ENCODE measurements around the gene ARHGEF28.

Gene ARHGEF28

DNA sequence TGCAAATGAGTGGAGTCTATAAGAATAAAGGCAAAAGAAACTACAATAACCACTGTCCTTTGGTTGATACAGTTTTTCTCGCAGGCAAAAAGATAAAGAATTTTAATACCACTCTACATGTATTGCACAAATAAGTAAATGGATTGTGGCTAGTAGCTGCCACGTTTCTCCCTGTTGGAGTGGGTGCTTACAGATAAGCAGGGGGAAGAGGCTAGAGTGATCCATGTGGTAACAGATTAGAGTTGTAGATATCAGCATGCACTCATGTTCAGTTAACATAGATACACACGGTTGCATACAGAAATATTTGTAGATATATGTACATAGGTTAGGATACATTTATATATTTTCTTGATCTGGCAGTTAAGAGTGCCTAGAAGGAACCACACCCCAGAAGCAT is 179.5 kb downstream of the ARHGEF28 start:
- no peak overlapping the region for H3K9ac ChIP-seq (ENCODE audit: low read depth, low read length)
- H3K27ac ChIP-seq (ENCODE audit: low read depth, low read length): no peak overlapping the region
- H3K9me3 ChIP-seq (ENCODE audit: control insufficient read depth, insufficient read depth, low read length): no peaks in the 10 kb centered on the region
- no peaks in the 10 kb centered on the region for H3K27me3 ChIP-seq (ENCODE audit: control insufficient read depth, insufficient read depth, low read length)
- H3K36me3 ChIP-seq (ENCODE audit: control insufficient read depth, insufficient read depth, low read length): no peaks in the 10 kb centered on the region
- H3K4me3 ChIP-seq (ENCODE audit: low read depth, low read length): no peak overlapping the region
- peaks cover 1% of the 10 kb centered on the region; the same call in 1 of the 2 replicates for H3K4me1 ChIP-seq (ENCODE audit: control insufficient read depth, insufficient read depth, low read length)

DNA sequence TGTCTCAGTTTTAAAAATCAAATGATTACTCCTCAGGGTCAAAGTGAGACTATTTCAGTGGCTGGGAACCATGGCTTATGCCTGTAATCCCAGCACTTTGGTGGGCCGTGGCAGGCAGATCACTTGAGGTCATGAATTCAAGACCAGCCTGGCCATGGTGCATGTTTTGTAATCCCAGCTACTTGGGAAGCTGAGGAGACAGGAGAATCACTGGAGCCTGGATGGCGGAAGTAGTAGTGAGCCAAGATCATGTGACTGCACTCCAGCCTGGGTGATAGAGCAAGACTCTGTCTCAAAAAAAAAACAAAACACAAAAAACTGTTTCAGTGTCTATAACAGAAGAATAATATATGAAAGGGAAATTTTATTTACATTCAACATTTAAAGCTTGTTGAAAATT is 182.9 kb downstream of the ARHGEF28 start:
- H3K36me3 ChIP-seq (ENCODE audit: control insufficient read depth, insufficient read depth, low read length): no peaks in the 10 kb centered on the region
- no peak overlapping the region for H3K27ac ChIP-seq (ENCODE audit: low read depth, low read length)
- H3K27me3 ChIP-seq (ENCODE audit: control insufficient read depth, insufficient read depth, low read length): no peaks in the 10 kb centered on the region
- H3K9me3 ChIP-seq (ENCODE audit: control insufficient read depth, insufficient read depth, low read length): no peaks in the 10 kb centered on the region
- no peak overlapping the region for H3K4me3 ChIP-seq (ENCODE audit: low read depth, low read length)
- peaks cover 7% of the 10 kb centered on the region; the same call in 1 of the 2 replicates for H3K4me1 ChIP-seq (ENCODE audit: control insufficient read depth, insufficient read depth, low read length)
- no peak overlapping the region for H3K9ac ChIP-seq (ENCODE audit: low read depth, low read length)

DNA sequence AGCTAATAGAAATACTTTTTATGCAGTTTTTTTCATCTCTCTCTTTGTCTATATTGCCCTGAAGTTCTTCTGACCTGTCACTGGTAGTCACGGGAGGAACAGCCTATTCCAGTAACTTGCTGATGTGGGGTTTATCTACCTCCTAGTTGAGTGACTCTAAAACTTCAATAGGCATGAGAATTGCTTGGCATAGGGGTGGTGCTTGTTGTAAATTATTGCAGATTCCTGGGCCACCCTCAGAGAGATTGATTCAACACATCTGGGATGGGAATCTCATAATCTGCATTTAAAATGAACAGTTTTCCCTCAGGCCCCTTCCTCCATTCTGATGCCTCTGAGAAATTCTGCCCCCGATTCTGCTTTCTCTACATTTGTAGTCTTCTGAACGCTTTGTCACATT is 184.4 kb downstream of the ARHGEF28 start:
- no peaks in the 10 kb centered on the region for H3K27me3 ChIP-seq (ENCODE audit: control insufficient read depth, insufficient read depth, low read length)
- H3K27ac ChIP-seq (ENCODE audit: low read depth, low read length): no peak overlapping the region
- H3K36me3 ChIP-seq (ENCODE audit: control insufficient read depth, insufficient read depth, low read length): no peaks in the 10 kb centered on the region
- peaks cover 13% of the 10 kb centered on the region; the same call in 1 of the 2 replicates for H3K4me1 ChIP-seq (ENCODE audit: control insufficient read depth, insufficient read depth, low read length)
- H3K9ac ChIP-seq (ENCODE audit: low read depth, low read length): no peak overlapping the region
- no peak overlapping the region for H3K4me3 ChIP-seq (ENCODE audit: low read depth, low read length)
- H3K9me3 ChIP-seq (ENCODE audit: control insufficient read depth, insufficient read depth, low read length): no peaks in the 10 kb centered on the region

DNA sequence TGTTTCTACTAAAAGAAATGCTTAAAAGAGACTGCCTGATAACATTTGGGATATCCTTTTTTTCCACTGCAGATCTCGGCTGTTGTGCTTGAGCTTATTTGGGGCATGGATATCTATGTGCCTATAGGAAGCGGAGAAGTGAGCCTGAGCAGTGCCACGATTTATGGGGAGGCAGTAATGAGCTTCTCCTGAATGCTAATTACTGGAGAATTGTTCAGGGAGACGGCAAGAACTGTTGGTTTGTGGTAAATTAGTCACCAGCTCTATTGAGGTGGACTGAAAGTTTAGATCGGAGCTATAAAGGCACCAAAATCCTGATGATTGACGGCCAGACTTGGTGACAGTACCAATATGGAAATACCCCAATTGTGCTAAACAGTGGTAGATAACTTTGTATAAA is 186.5 kb downstream of the ARHGEF28 start:
- Histone ChIP-seq H3K4me1 (ENCODE audit: control insufficient read depth, insufficient read depth, low read length) (peaks cover 13% of the 10 kb centered on the region; the same call in 1 of the 2 replicates), H3K9me3 (ENCODE audit: control insufficient read depth, insufficient read depth, low read length) (no peaks in the 10 kb centered on the region), H3K27ac (ENCODE audit: low read depth, low read length) (no peak overlapping the region), H3K9ac (ENCODE audit: low read depth, low read length) (no peak overlapping the region), H3K27me3 (ENCODE audit: control insufficient read depth, insufficient read depth, low read length) (no peaks in the 10 kb centered on the region), H3K4me3 (ENCODE audit: low read depth, low read length) (no peak overlapping the region), H3K36me3 (ENCODE audit: control insufficient read depth, insufficient read depth, low read length) (no peaks in the 10 kb centered on the region)

GRCh38 chr5:73812962-73813588 is 187.1 kb downstream of the ARHGEF28 start:
- Histone ChIP-seq H3K9me3 (ENCODE audit: control insufficient read depth, insufficient read depth, low read length) (no peaks in the 10 kb centered on the region), H3K36me3 (ENCODE audit: control insufficient read depth, insufficient read depth, low read length) (no peaks in the 10 kb centered on the region), H3K4me1 (ENCODE audit: control insufficient read depth, insufficient read depth, low read length) (peaks cover 13% of the 10 kb centered on the region; the same call in 1 of the 2 replicates), H3K27me3 (ENCODE audit: control insufficient read depth, insufficient read depth, low read length) (no peaks in the 10 kb centered on the region), H3K4me3 (ENCODE audit: low read depth, low read length) (no peak overlapping the region), H3K9ac (ENCODE audit: low read depth, low read length) (no peak overlapping the region), H3K27ac (ENCODE audit: low read depth, low read length) (no peak overlapping the region)

DNA sequence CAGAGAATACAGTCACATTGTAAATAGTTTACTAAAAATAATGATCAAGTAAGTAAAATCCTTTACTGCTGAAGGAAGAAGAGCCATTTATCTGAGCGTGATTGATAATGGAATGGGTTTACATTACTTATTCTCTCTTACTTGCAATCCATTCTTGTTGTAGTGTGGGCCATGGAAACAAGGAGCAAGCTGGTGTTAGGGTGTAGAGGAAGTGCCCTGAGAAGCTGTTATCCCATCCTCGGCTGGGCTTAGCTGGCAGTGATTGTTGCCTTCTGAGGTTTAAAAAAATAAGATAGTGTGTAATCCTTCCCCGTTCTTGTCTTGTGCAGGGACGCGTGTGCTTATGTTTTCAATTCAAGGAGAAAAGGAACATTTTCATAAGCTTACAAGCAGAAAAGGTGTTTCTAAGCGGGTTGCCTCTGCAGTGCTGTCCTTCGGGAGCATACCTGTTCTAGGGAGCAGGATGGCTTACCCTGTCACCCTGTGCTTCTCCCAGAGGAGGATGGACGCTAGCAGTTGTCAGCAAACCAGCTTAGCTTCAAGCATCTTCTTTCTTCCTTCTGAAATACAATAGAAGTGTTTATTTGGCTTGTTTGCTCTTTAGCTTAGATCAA is 188.3 kb downstream of the ARHGEF28 start:
- H3K27ac ChIP-seq (ENCODE audit: low read depth, low read length): peak overlapping the region; percentile 22
- H3K9me3 ChIP-seq (ENCODE audit: control insufficient read depth, insufficient read depth, low read length): no peaks in the 10 kb centered on the region
- H3K27me3 ChIP-seq (ENCODE audit: control insufficient read depth, insufficient read depth, low read length): no peaks in the 10 kb centered on the region
- peaks cover 13% of the 10 kb centered on the region; the same call in 1 of the 2 replicates for H3K4me1 ChIP-seq (ENCODE audit: control insufficient read depth, insufficient read depth, low read length)
- no peaks in the 10 kb centered on the region for H3K36me3 ChIP-seq (ENCODE audit: control insufficient read depth, insufficient read depth, low read length)
- no peak overlapping the region for H3K4me3 ChIP-seq (ENCODE audit: low read depth, low read length)
- H3K9ac ChIP-seq (ENCODE audit: low read depth, low read length): no peak overlapping the region

- H3K4me3 ChIP-seq (ENCODE audit: low read depth, low read length): no peak overlapping the region
- no peaks in the 10 kb centered on the region for H3K36me3 ChIP-seq (ENCODE audit: control insufficient read depth, insufficient read depth, low read length)
- no peak overlapping the region for H3K27ac ChIP-seq (ENCODE audit: low read depth, low read length)
- no peaks in the 10 kb centered on the region for H3K9me3 ChIP-seq (ENCODE audit: control insufficient read depth, insufficient read depth, low read length)
- H3K4me1 ChIP-seq (ENCODE audit: control insufficient read depth, insufficient read depth, low read length): peaks cover 10% of the 10 kb centered on the region; the same call in 1 of the 2 replicates
- no peak overlapping the region for H3K9ac ChIP-seq (ENCODE audit: low read depth, low read length)
- no peaks in the 10 kb centered on the region for H3K27me3 ChIP-seq (ENCODE audit: control insufficient read depth, insufficient read depth, low read length)
Observed at GRCh38 chr5:73815631-73816030, 189.6 kb downstream of the ARHGEF28 start.

DNA sequence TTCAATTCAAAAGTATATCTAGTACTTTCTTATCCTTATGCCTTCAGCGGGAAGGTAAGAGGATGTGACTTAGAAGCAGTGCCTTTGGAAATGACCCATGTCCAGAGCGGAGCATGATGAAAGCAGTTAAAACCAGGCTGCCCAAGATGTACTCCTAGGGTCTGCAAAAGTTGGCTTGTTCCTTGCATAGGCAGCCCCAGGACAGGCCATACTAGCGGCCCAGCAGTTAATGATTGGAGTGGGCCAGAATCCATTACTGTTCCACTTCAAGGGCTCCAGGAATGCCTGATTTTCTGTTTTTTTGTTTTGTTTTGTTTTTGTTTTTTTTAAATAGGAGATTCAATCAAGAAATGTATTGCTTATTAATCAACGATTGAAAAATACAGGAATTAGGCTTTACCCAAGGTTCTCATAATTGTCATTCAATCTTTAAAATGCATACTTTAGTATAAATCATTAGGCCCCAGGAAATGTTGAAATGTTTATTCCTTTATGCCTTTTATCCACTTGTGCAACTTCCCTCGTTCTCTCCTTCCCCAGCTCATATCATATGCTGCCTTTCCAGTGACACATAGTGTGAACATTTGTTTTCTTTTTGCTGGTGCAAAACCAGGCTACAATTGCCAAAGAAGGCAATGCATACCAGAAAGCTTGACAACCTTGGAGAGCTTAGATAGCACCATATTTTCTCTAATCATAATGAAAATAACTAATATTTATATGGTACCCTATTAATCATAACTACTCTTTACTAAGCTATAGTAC is 190.8 kb downstream of the ARHGEF28 start:
- Histone ChIP-seq H3K9me3 (ENCODE audit: control insufficient read depth, insufficient read depth, low read length) (no peaks in the 10 kb centered on the region), H3K36me3 (ENCODE audit: control insufficient read depth, insufficient read depth, low read length) (no peaks in the 10 kb centered on the region), H3K27me3 (ENCODE audit: control insufficient read depth, insufficient read depth, low read length) (no peaks in the 10 kb centered on the region), H3K4me3 (ENCODE audit: low read depth, low read length) (no peak overlapping the region), H3K9ac (ENCODE audit: low read depth, low read length) (no peak overlapping the region), H3K27ac (ENCODE audit: low read depth, low read length) (no peak overlapping the region), H3K4me1 (ENCODE audit: control insufficient read depth, insufficient read depth, low read length) (0 out of 2 replicates have a peak, but pooled peaks cover 6% of the 10 kb centered on the region)

- Histone ChIP-seq H3K9me3 (ENCODE audit: control insufficient read depth, insufficient read depth, low read length) (no peaks in the 10 kb centered on the region), H3K27ac (ENCODE audit: low read depth, low read length) (no peak overlapping the region), H3K4me3 (ENCODE audit: low read depth, low read length) (no peak overlapping the region), H3K4me1 (ENCODE audit: control insufficient read depth, insufficient read depth, low read length) (0 out of 2 replicates have a peak, but pooled peaks cover 6% of the 10 kb centered on the region), H3K27me3 (ENCODE audit: control insufficient read depth, insufficient read depth, low read length) (no peaks in the 10 kb centered on the region), H3K36me3 (ENCODE audit: control insufficient read depth, insufficient read depth, low read length) (no peaks in the 10 kb centered on the region), H3K9ac (ENCODE audit: low read depth, low read length) (no peak overlapping the region)
Observed at GRCh38 chr5:73818357-73818756, 192.4 kb downstream of the ARHGEF28 start.

DNA sequence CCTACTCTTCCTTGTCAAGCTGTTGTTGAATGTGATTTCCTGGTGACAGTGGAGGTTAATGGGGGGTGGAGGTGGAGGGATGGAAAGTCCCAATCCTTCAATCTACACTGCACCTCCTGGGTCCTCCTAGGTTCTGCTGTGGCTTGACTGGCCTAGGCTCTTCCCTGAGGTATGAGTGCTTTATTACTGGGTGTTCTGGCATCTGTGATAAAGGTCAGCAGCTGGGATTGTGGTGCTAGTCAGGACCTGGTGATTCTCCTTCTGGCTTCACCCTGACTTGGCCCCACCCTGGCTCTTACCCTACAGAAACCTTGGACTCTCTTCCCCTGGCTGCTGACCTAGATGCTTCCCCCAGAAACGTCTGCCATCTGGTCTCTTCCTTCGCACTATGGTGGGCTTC is 194.3 kb downstream of the ARHGEF28 start:
- Histone ChIP-seq H3K36me3 (ENCODE audit: control insufficient read depth, insufficient read depth, low read length) (no peaks in the 10 kb centered on the region), H3K4me3 (ENCODE audit: low read depth, low read length) (no peak overlapping the region), H3K4me1 (ENCODE audit: control insufficient read depth, insufficient read depth, low read length) (no peaks in the 10 kb centered on the region), H3K9ac (ENCODE audit: low read depth, low read length) (no peak overlapping the region), H3K27me3 (ENCODE audit: control insufficient read depth, insufficient read depth, low read length) (no peaks in the 10 kb centered on the region), H3K9me3 (ENCODE audit: control insufficient read depth, insufficient read depth, low read length) (no peaks in the 10 kb centered on the region), H3K27ac (ENCODE audit: low read depth, low read length) (no peak overlapping the region)

DNA sequence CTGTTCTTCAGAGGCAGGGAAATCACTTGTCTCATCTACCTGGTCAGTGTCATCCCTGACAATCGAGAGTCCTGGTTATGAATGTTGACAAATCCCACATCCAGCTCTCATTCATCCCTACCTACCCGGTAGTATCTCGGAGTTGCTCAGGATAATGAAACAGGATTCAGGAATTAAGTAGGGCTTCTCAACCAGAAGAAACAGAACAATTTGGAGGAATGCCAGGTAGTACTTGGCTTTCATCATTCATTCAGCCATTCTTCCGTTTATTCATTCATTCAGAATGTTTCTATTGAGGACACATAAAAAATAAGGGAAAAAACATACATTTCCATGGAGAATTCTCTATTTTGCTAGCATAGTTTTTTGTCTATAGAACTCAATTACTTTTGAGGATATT is 195.0 kb downstream of the ARHGEF28 start:
- Histone ChIP-seq H3K4me3 (ENCODE audit: low read depth, low read length) (no peak overlapping the region), H3K4me1 (ENCODE audit: control insufficient read depth, insufficient read depth, low read length) (no peaks in the 10 kb centered on the region), H3K27me3 (ENCODE audit: control insufficient read depth, insufficient read depth, low read length) (no peaks in the 10 kb centered on the region), H3K9me3 (ENCODE audit: control insufficient read depth, insufficient read depth, low read length) (no peaks in the 10 kb centered on the region), H3K9ac (ENCODE audit: low read depth, low read length) (no peak overlapping the region), H3K27ac (ENCODE audit: low read depth, low read length) (no peak overlapping the region), H3K36me3 (ENCODE audit: control insufficient read depth, insufficient read depth, low read length) (no peaks in the 10 kb centered on the region)
